ENCODE data around the gene NEUROG3. TPM values are rescaled to one million over a fixed set of nuclear protein-coding genes. Genes with fewer than 3 reads are reported as not detected.
A peak's percentile ranks its signal among the peaks of the same experiment; 100 is the strongest.

NEUROG3 gene
- total and polyA plus RNA-seq, 10 of the 15 experiments (the other 5 are each of a cell fraction or from before 2014, with no cell fraction given): not detected

DNA sequence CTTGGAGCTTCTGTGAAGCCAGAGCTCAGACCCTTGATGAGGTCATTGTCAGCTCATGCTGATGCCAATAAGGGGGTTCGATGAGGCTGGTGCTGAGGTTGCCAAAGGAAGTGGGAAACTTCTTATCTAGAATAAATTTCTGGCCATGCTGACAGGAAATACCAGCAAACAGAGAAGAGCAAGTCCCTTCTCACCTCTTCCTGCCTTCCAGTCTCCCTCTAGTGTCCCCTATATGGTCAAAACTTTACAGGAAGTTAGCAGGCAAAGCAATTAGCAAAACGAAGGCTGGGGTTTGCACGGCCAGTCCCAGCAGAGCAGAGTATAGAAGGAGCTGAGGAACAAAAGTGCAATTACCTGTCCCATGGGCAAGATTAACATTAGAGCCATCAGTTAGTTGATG, 15.1 kb upstream of the NEUROG3 start:
- FAIRE-seq (no peak), ATAC-seq (no peak), DNase-seq (ENCODE audit: low read depth, low spot score) (no peak)
- SMC1A ChIA-PET (ENCODE audit: uncharacterized antibody, unreplicated experiment): no interaction called here
- Histone ChIP-seq H2AFZ (ENCODE audit: control insufficient read depth, low read depth, low read length) (no peak overlapping the region), H3K9ac (ENCODE audit: control insufficient read depth, insufficient read depth, low read length) (no peak overlapping the region), H3K4me3 (no peak overlapping the region), H3K27me3 (replicated peaks in 1 of 2; ENCODE audit: control insufficient read depth in 2 of 2, insufficient read depth in 2 of 2, low read length in 1 of 2) (no peaks in the 10 kb centered on the region; a peak in 1 of 4 replicates), H3K36me3 (ENCODE audit: control insufficient read depth in 2 of 2, insufficient read depth in 2 of 2, low read length in 1 of 2) (no peaks in the 10 kb centered on the region), H3K27ac (ENCODE audit: control insufficient read depth, insufficient read depth) (no peak overlapping the region), H3K9me3 (replicated peaks; ENCODE audit: control insufficient read depth, insufficient read depth, low read length) (no peaks in the 10 kb centered on the region; the same call in 2 of the 3 replicates), H3K4me2 (ENCODE audit: control insufficient read depth, insufficient read depth) (no peak overlapping the region), H3K79me2 (ENCODE audit: control insufficient read depth, insufficient read depth, low read length) (no peaks in the 10 kb centered on the region), H4K20me1 (ENCODE audit: control insufficient read depth, insufficient read depth) (no peaks in the 10 kb centered on the region), H3K4me1 (ENCODE audit: control insufficient read depth, insufficient read depth, low read length) (no peaks in the 10 kb centered on the region)
- RAD21 ChIA-PET (ENCODE audit: unreplicated experiment): no interaction called here
- no TSS peak for BruUV-seq (replicated peaks)
- WGBS (ENCODE audit: insufficient coverage, insufficient replicate concordance, low lambda C conversion rate, missing lambda C conversion rate): 2% methylated on average over 3 of the region's 3 CpGs
- POLR2A ChIA-PET: no interaction called here
- CTCF ChIA-PET: no interaction called here
- TF ChIP-seq, protein P1, sequence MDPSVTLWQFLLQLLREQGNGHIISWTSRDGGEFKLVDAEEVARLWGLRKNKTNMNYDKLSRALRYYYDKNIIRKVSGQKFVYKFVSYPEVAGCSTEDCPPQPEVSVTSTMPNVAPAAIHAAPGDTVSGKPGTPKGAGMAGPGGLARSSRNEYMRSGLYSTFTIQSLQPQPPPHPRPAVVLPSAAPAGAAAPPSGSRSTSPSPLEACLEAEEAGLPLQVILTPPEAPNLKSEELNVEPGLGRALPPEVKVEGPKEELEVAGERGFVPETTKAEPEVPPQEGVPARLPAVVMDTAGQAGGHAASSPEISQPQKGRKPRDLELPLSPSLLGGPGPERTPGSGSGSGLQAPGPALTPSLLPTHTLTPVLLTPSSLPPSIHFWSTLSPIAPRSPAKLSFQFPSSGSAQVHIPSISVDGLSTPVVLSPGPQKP (IDR thresholded peaks at IDR 0.05; ENCODE audit: low read depth, low read length): 0 out of 2 replicates have a peak, but pooled peaks have one; percentile 59
- no peak for TF ChIP-seq ASH2L (IDR thresholded peaks at IDR 0.05; ENCODE audit: borderline replicate concordance, low read depth)
- TF ChIP-seq TAF1 (IDR thresholded peaks at IDR 0.05; ENCODE audit: borderline replicate concordance, low read depth, low read length): no peak
- peak; percentile 29 to 50; a peak in 1 of 4 replicates for TF ChIP-seq SRF (IDR thresholded peaks at IDR 0.05; ENCODE audit: low read depth in 2 of 2, low read length in 2 of 2)
- intact Hi-C loops (cut with micrococcal nuclease; ENCODE audit: unreplicated experiment): no loop called here
- in situ Hi-C loops (cut with MboI): no loop called here

DNA sequence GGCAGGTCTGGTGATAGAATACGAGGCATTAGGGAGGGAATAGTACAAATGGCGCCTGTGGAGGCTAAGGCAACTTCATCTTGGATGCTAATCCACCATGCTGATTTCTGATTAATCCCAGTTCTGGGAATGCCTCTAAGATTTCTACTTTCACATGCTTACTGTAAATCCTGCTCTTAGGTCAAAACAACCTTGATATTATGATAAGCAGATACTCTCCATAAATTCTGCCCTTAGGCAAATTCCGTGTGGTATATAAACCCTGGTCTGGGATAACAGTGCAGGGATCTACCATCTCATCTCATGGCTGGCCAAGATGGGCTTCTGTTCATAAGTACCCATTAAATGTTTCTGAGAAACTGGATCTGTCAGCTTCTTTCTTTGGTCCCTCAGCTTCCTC, 11.4 kb upstream of the NEUROG3 start:
- ATAC-seq (no peak), DNase-seq (ENCODE audit: low read depth, low spot score) (no peak), FAIRE-seq (no peak)
- TF ChIP-seq ZNF274 (IDR thresholded peaks at IDR 0.05; ENCODE audit: insufficient read depth, insufficient read length) (no peak), SP1 (IDR thresholded peaks at IDR 0.05; ENCODE audit: low read depth, low read length) (no peak)
- Histone ChIP-seq H3K4me1 (ENCODE audit: control insufficient read depth, insufficient read depth, low read length) (no peaks in the 10 kb centered on the region), H3K27me3 (replicated peaks in 1 of 2; ENCODE audit: control insufficient read depth in 2 of 2, insufficient read depth in 2 of 2, low read length in 1 of 2) (no peaks in the 10 kb centered on the region; a peak in 2 of 4 replicates), H3K79me2 (ENCODE audit: control insufficient read depth, insufficient read depth, low read length) (no peaks in the 10 kb centered on the region), H3K9ac (ENCODE audit: control insufficient read depth, insufficient read depth, low read length) (no peak overlapping the region), H3K27ac (ENCODE audit: control insufficient read depth, insufficient read depth) (no peak overlapping the region), H3K36me3 (ENCODE audit: control insufficient read depth in 2 of 2, insufficient read depth in 2 of 2, low read length in 1 of 2) (no peaks in the 10 kb centered on the region), H3K4me3 (no peak overlapping the region), H3K9me3 (replicated peaks; ENCODE audit: control insufficient read depth, insufficient read depth, low read length) (no peaks in the 10 kb centered on the region; the same call in 2 of the 3 replicates), H2AFZ (ENCODE audit: control insufficient read depth, low read depth, low read length) (no peak overlapping the region), H4K20me1 (ENCODE audit: control insufficient read depth, insufficient read depth) (no peaks in the 10 kb centered on the region), H3K4me2 (ENCODE audit: control insufficient read depth, insufficient read depth) (no peak overlapping the region)
- ChIA-PET RAD21 (ENCODE audit: unreplicated experiment) (no interaction called here), SMC1A (ENCODE audit: uncharacterized antibody, unreplicated experiment) (interaction anchor here (1.4 kb wide), 1 partner anchor 29 kb away, joined by 3 read pairs; no protein-coding TSS in a partner anchor), CTCF (interaction anchor here (1.4 kb wide), 1 partner anchor 69 kb away, joined by 7 read pairs; no protein-coding TSS in a partner anchor), POLR2A (no interaction called here)
- intact Hi-C loops (cut with micrococcal nuclease; ENCODE audit: unreplicated experiment): no loop called here
- 0% methylated on average over 3 of the region's 3 CpGs for WGBS (ENCODE audit: insufficient coverage, insufficient replicate concordance, low lambda C conversion rate, missing lambda C conversion rate)
- in situ Hi-C loops (cut with MboI): no loop called here
- no TSS peak for BruUV-seq (replicated peaks)

Data from GM12878 (cell line).